GM23248 (cell line): ENCODE measurements around the gene USP19. TPM values are rescaled to one million over a fixed set of nuclear protein-coding genes. Genes with fewer than 3 reads are reported as not detected.

Experiments used
- DNase-seq: peaks from one replicate; pipeline ENCODE4 v3.0.0-alpha.2; 2015
- H2AFZ ChIP-seq: fragments of 200-600 bp; sonication (generic); 2 replicates; pipeline ENCODE4 v1.6.1; 2016; ENCODE audit warnings: antibody characterized with exemption
- H3F3A ChIP-seq: fragments of 200-600 bp; sonication (generic); 2 replicates; pipeline ENCODE4 v1.6.1; 2016; ENCODE audit warnings: mild to moderate bottlenecking, antibody characterized with exemption, mixed run types; ENCODE audit not compliant: insufficient read depth
- H3K27ac ChIP-seq: fragments of 200-600 bp; sonication (generic); 2 replicates; pipeline ENCODE4 v1.5.1; 2016; ENCODE audit warnings: mild to moderate bottlenecking
- H3K27me3 ChIP-seq: fragments of 200-600 bp; sonication (generic); replicated peaks from 2 replicates; pipeline ENCODE4 v1.6.1; 2016; ENCODE audit warnings: mild to moderate bottlenecking; ENCODE audit not compliant: insufficient read depth
- H3K36me3 ChIP-seq: fragments of 200-600 bp; sonication (generic); 2 replicates; pipeline ENCODE4 v1.6.1; 2016; ENCODE audit warnings: low read depth, mild to moderate bottlenecking
- H3K4me1 ChIP-seq: fragments of 200-600 bp; sonication (generic); 2 replicates; pipeline ENCODE4 v1.6.1; 2016; ENCODE audit warnings: mild to moderate bottlenecking; ENCODE audit not compliant: insufficient read depth
- H3K4me2 ChIP-seq: fragments of 200-600 bp; sonication (generic); one replicate; pipeline ENCODE4 v1.6.1; 2016; ENCODE audit warnings: mild to moderate bottlenecking; ENCODE audit not compliant: unreplicated experiment
- H3K4me3 ChIP-seq: fragments of 200-600 bp; sonication (generic); 2 replicates; pipeline ENCODE4 v1.5.1; 2016; ENCODE audit warnings: mild to moderate bottlenecking
- H3K79me2 ChIP-seq: fragments of 200-600 bp; sonication (generic); 2 replicates; pipeline ENCODE4 v1.6.1; 2016; ENCODE audit warnings: mild to moderate bottlenecking; ENCODE audit not compliant: insufficient read depth
- H3K9ac ChIP-seq: fragments of 200-600 bp; sonication (generic); 2 replicates; pipeline ENCODE4 v1.6.1; 2016; ENCODE audit warnings: mild to moderate bottlenecking
- H3K9me2 ChIP-seq: fragments of 200-600 bp; sonication (generic); 2 replicates; pipeline ENCODE4 v1.6.1; 2016; ENCODE audit warnings: mixed run types, mild to moderate bottlenecking, moderate library complexity; ENCODE audit not compliant: insufficient read depth
- H3K9me3 ChIP-seq: fragments of 200-600 bp; sonication (generic); one replicate; pipeline ENCODE4 v1.6.1; 2017; ENCODE audit warnings: low read depth
- H4K20me1 ChIP-seq: fragments of 200-600 bp; sonication (generic); 2 replicates; pipeline ENCODE4 v1.6.0; 2016; ENCODE audit not compliant: insufficient read depth
- EZH2 ChIP-seq: fragments of 200-600 bp; sonication (generic); IDR thresholded peaks from 2 replicates; pipeline ENCODE4 v1.6.1; 2018; ENCODE audit warnings: antibody characterized with exemption, mild to moderate bottlenecking; ENCODE audit not compliant: insufficient read depth, poor library complexity, severe bottlenecking
- EZH2phosphoT487 ChIP-seq: fragments of 200-600 bp; sonication (generic); IDR thresholded peaks from 2 replicates; pipeline ENCODE4 v1.6.1; 2018; ENCODE audit warnings: antibody characterized with exemption, moderate library complexity, mild to moderate bottlenecking, low read depth; ENCODE audit not compliant: insufficient read depth
- WGBS, 2 experiments: methylation state at CpG; one replicate each; pipeline ENCODE4 v1.1.6; 2015 to 2017; ENCODE audit warnings: low lambda C conversion rate in 2 of 2, low coverage in 1 of 2; ENCODE audit errors: missing lambda C conversion rate in 2 of 2; 5-methylcytosine and 5-hydroxymethylcytosine counted together
- in situ Hi-C: fragments of 300-500 bp; cut with MboI; formaldehyde crosslinking; loops from 2 replicates; pipeline ENCODE4 v1.15.0; 2020
- polyA plus RNA-seq: library from polyadenylated mRNA; unstranded; fragments of >200 nt; fragmentation: Nextera tagmentation; extraction: Ambion mirVana; gene quantifications from 2 replicates; pipeline ENCODE4 v1.2.1, GENCODE V29; 2016
- total RNA-seq: library from RNA; depleted of rRNA; stranded (reverse); fragments of >200 nt; shearing (Covaris generic); gene quantifications from 2 replicates; pipeline ENCODE4 v1.2.3, GENCODE V29; 2014

The USP19 gene
- total and polyA plus RNA-seq, 2 experiments from 2014 or later, result 17.0 to 31.6 TPM

- no peak for DNase-seq
- H4K20me1 ChIP-seq, result no peaks in the 10 kb centered on the region
- H2AFZ ChIP-seq, result no peak overlapping the region
- H3K9me3 ChIP-seq, result no peaks in the 10 kb centered on the region
- no peak overlapping the region for H3K4me2 ChIP-seq
- WGBS, 2 experiments, result 78 to 82% methylated on average over 14 of the region's 14 CpGs
- H3K4me1 ChIP-seq, result no peaks in the 10 kb centered on the region
- no peaks in the 10 kb centered on the region for H3K27me3 ChIP-seq
- no peaks in the 10 kb centered on the region for H3K9me2 ChIP-seq
- H3K4me3 ChIP-seq, result no peak overlapping the region
- H3K79me2 ChIP-seq, result peaks cover 42% of the 10 kb centered on the region
- in situ Hi-C loops, result no loop called here
- peaks cover 19% of the 10 kb centered on the region for H3F3A ChIP-seq
- no peak overlapping the region for H3K9ac ChIP-seq
- no peak overlapping the region for H3K27ac ChIP-seq
- TF ChIP-seq EZH2 (no peak), EZH2phosphoT487 (no peak)
- peaks cover 8% of the 10 kb centered on the region; the same call in 1 of the 2 replicates for H3K36me3 ChIP-seq
Observed at GRCh38 chr3:49124991-49125670, 4.5 kb upstream of the USP19 start.

GRCh38 chr3:49124203-49124602 lies 3.6 kb upstream of the USP19 start:
- Histone ChIP-seq H3K9me3 (no peaks in the 10 kb centered on the region), H3K79me2 (peaks cover 42% of the 10 kb centered on the region), H3K9ac (no peak overlapping the region), H3K4me1 (peaks cover 6% of the 10 kb centered on the region; the same call in 1 of the 2 replicates), H3K27ac (no peak overlapping the region), H2AFZ (no peak overlapping the region), H3F3A (peaks cover 27% of the 10 kb centered on the region), H3K4me3 (no peak overlapping the region), H3K4me2 (no peak overlapping the region), H4K20me1 (no peaks in the 10 kb centered on the region), H3K9me2 (no peaks in the 10 kb centered on the region), H3K27me3 (no peaks in the 10 kb centered on the region), H3K36me3 (peaks cover 8% of the 10 kb centered on the region; the same call in 1 of the 2 replicates)
- in situ Hi-C loops, result no loop called here
- no peak for DNase-seq
- no peak for TF ChIP-seq EZH2phosphoT487
- no peak for TF ChIP-seq EZH2
- 76 to 80% methylated on average over 7 of the region's 7 CpGs for WGBS, 2 experiments

GRCh38 chr3:49123687-49124086 lies 3.1 kb upstream of the USP19 start:
- H3F3A ChIP-seq, result peaks cover 33% of the 10 kb centered on the region
- no peaks in the 10 kb centered on the region for H3K27me3 ChIP-seq
- H3K4me1 ChIP-seq, result peaks cover 9% of the 10 kb centered on the region; the same call in 1 of the 2 replicates
- H3K4me2 ChIP-seq, result no peak overlapping the region
- H4K20me1 ChIP-seq, result no peaks in the 10 kb centered on the region
- H2AFZ ChIP-seq, result no peak overlapping the region
- in situ Hi-C loops, result no loop called here
- no peak overlapping the region for H3K4me3 ChIP-seq
- H3K9me2 ChIP-seq, result no peaks in the 10 kb centered on the region
- H3K27ac ChIP-seq, result no peak overlapping the region
- 87 to 91% methylated on average over 17 of the region's 17 CpGs for WGBS, 2 experiments
- H3K36me3 ChIP-seq, result peaks cover 8% of the 10 kb centered on the region; the same call in 1 of the 2 replicates
- H3K9ac ChIP-seq, result no peak overlapping the region
- no peak for DNase-seq
- H3K9me3 ChIP-seq, result no peaks in the 10 kb centered on the region
- TF ChIP-seq EZH2 (no peak), EZH2phosphoT487 (no peak)
- H3K79me2 ChIP-seq, result peaks cover 42% of the 10 kb centered on the region

GRCh38 chr3:49122886-49123545 lies 2.4 kb upstream of the USP19 start:
- H3K79me2 ChIP-seq, result peaks cover 42% of the 10 kb centered on the region
- no peak for DNase-seq
- H3F3A ChIP-seq, result peaks cover 34% of the 10 kb centered on the region
- no peak overlapping the region for H3K27ac ChIP-seq
- H3K4me1 ChIP-seq, result peaks cover 9% of the 10 kb centered on the region; the same call in 1 of the 2 replicates
- H3K27me3 ChIP-seq, result no peaks in the 10 kb centered on the region
- in situ Hi-C loops, result no loop called here
- TF ChIP-seq EZH2phosphoT487, result no peak
- H2AFZ ChIP-seq, result no peak overlapping the region
- H3K9ac ChIP-seq, result no peak overlapping the region
- H3K4me2 ChIP-seq, result no peak overlapping the region
- 83 to 92% methylated on average over 17 of the region's 17 CpGs for WGBS, 2 experiments
- H4K20me1 ChIP-seq, result no peaks in the 10 kb centered on the region
- no peak overlapping the region for H3K4me3 ChIP-seq
- no peaks in the 10 kb centered on the region for H3K9me3 ChIP-seq
- H3K9me2 ChIP-seq, result no peaks in the 10 kb centered on the region
- peaks cover 8% of the 10 kb centered on the region; the same call in 1 of the 2 replicates for H3K36me3 ChIP-seq
